ENCODE results near the gene KIAA1671. TPM values are rescaled to one million over a fixed set of nuclear protein-coding genes. Genes with fewer than 3 reads are reported as not detected.
A peak's percentile ranks its signal among the peaks of the same experiment; 100 is the strongest.

The KIAA1671 gene
- total and polyA plus RNA-seq, 9 of the 15 experiments (the other 6 are each of a cell fraction or from before 2014, with no cell fraction given) = under 0.01 to 0.11 (median 0.02) TPM; not detected in 5

DNA sequence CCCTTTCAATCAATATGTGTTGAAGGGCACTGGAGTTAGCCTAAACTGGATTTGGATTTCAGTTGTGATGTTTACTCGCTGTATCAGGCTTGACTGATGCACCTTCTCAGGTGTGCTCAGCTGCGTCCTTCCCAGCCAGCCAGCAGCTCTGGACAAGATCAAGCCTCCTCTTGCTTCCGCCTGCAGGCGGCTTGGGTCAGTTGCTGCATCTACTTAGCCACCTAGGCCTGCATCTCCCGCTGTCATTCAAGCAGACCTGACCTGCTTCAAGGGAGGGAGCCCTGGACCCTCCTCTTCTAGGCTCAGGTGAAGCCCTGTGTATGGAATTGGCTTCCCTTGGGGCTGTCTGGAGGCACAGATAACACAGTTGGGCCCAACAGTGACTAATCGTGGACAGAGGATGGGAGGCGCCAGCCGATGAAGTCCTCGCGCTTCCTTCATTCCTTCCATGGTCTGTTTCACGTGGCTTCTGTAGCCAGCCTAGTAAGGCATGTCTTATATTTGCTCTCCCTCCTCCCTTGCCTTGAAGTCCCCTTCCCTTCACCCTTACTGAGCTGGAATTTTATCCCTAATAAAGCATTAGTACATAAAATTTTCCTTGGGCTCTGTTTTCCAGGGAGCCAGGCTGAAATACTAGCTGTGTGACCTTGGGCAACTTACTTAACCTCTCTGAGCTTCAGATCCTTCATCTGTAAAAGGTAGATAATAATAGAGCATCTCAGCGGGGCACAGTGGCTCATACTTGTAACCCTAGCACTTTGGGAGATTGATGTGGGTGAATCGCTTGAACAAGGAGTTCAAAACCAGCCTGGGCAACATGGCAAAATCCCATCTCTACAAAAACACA is 3.9 kb upstream of the KIAA1671 start (continued):
- TF ChIP-seq, protein P1, sequence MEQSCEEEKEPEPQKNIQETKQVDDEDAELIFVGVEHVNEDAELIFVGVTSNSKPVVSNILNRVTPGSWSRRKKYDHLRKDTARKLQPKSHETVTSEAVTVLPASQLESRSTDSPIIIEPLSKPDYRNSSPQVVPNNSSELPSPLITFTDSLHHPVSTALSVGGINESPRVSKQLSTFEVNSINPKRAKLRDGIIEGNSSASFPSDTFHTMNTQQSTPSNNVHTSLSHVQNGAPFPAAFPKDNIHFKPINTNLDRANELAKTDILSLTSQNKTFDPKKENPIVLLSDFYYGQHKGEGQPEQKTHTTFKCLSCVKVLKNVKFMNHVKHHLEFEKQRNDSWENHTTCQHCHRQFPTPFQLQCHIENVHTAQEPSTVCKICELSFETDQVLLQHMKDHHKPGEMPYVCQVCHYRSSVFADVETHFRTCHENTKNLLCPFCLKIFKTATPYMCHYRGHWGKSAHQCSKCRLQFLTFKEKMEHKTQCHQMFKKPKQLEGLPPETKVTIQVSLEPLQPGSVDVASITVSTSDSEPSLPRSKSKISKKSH (CRISPR knock-in tag; IDR thresholded peaks at IDR 0.05) = no peak
- TF ChIP-seq L3MBTL2 (IDR thresholded peaks at IDR 0.05) = 0 out of 2 replicates have a peak, but pooled peaks have one; percentile 31

- Histone ChIP-seq H3K9ac (ENCODE audit: insufficient read depth in 1 of 2, low read depth in 2 of 2, low read length in 2 of 2) (no peak overlapping the region), H4K20me1 (replicated peaks; ENCODE audit: control insufficient read depth, insufficient read depth, low read length) (no peaks in the 10 kb centered on the region), H3K79me2 (ENCODE audit: control insufficient read depth, insufficient read depth, low read length) (no peaks in the 10 kb centered on the region), H3K27ac (ENCODE audit: extremely low read depth, low read depth, low read length) (no peak overlapping the region), H3K4me1 (replicated peaks in 1 of 2; ENCODE audit: control insufficient read depth in 2 of 2, insufficient read depth in 2 of 2, low read length in 2 of 2) (peaks cover 0 to 17% of the 10 kb centered on the region in 2 experiments; a peak in 3 of 5 replicates), H3K9me1 (ENCODE audit: control insufficient read depth, insufficient read depth, low read length) (no peaks in the 10 kb centered on the region), H3K27me3 (ENCODE audit: control insufficient read depth in 2 of 2, insufficient read depth in 2 of 2, low read length in 2 of 2) (peaks cover 0 to 26% of the 10 kb centered on the region in 2 experiments; a peak in 2 of 5 replicates), H3K36me3 (ENCODE audit: control insufficient read depth, insufficient read depth, low read length) (no peaks in the 10 kb centered on the region), H3K4me2 (ENCODE audit: insufficient read depth, low read length) (no peak overlapping the region), H3K9me3 (replicated peaks; ENCODE audit: control insufficient read depth, insufficient read depth, low read depth, low read length) (no peaks in the 10 kb centered on the region), H3K4me3 (no peak overlapping the region), H2AFZ (ENCODE audit: low read depth, low read length) (no peak overlapping the region)
- no peak for FAIRE-seq
- 0% methylated on average over 7 of the region's 7 CpGs for WGBS (ENCODE audit: insufficient coverage, low coverage, missing lambda C conversion rate)
- peak; percentile 44 for TF ChIP-seq HCFC1 (IDR thresholded peaks at IDR 0.05; ENCODE audit: low read depth, low read length)
- TF ChIP-seq, protein P2, sequence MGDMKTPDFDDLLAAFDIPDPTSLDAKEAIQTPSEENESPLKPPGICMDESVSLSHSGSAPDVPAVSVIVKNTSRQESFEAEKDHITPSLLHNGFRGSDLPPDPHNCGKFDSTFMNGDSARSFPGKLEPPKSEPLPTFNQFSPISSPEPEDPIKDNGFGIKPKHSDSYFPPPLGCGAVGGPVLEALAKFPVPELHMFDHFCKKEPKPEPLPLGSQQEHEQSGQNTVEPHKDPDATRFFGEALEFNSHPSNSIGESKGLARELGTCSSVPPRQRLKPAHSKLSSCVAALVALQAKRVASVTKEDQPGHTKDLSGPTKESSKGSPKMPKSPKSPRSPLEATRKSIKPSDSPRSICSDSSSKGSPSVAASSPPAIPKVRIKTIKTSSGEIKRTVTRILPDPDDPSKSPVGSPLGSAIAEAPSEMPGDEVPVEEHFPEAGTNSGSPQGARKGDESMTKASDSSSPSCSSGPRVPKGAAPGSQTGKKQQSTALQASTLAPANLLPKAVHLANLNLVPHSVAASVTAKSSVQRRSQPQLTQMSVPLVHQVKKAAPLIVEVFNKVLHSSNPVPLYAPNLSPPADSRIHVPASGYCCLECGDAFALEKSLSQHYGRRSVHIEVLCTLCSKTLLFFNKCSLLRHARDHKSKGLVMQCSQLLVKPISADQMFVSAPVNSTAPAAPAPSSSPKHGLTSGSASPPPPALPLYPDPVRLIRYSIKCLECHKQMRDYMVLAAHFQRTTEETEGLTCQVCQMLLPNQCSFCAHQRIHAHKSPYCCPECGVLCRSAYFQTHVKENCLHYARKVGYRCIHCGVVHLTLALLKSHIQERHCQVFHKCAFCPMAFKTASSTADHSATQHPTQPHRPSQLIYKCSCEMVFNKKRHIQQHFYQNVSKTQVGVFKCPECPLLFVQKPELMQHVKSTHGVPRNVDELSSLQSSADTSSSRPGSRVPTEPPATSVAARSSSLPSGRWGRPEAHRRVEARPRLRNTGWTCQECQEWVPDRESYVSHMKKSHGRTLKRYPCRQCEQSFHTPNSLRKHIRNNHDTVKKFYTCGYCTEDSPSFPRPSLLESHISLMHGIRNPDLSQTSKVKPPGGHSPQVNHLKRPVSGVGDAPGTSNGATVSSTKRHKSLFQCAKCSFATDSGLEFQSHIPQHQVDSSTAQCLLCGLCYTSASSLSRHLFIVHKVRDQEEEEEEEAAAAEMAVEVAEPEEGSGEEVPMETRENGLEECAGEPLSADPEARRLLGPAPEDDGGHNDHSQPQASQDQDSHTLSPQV (IDR thresholded peaks at IDR 0.05) = no peak
- POLR2A ChIA-PET = interaction anchor here (0.6 to 1.6 kb wide), 4 partner anchors 11 to 182 kb away, joined by 3 to 4 read pairs (median 3); no protein-coding TSS in a partner anchor
- in situ Hi-C loops (cut with MboI) (no loop called here), intact Hi-C loops (cut with micrococcal nuclease) (loop anchor here (5.0 kb wide), 1 partner anchor 97 kb away; no protein-coding TSS in a partner anchor)
- no TSS peak for BruUV-seq (replicated peaks)
- no peak for DNase-seq (ENCODE audit: extremely low read depth in 1 of 4, low spot score in 3 of 4)
- CTCF ChIA-PET (ENCODE audit: low intra/inter-chr PET ratio) = no interaction called here
- no peak for ATAC-seq
Measured at GRCh38 chr22:24950272-24950902, 2.1 kb upstream of the KIAA1671 start.
